Chondrocyte (in vitro differentiated cells): Measurements from ENCODE around the gene XBP1. TPM values are rescaled to one million over a fixed set of nuclear protein-coding genes. Genes with fewer than 3 reads are reported as not detected.

Experiments used
- DNase-seq: peaks from one replicate; pipeline ENCODE4 v3.0.0; 2021; ENCODE audit warnings: mixed read lengths, low spot score
- H3K27ac Mint-ChIP-seq: one replicate; pipeline ENCODE4 v1.8.0; 2021; ENCODE audit warnings: mild to moderate bottlenecking, moderate library complexity, mixed read lengths; ENCODE audit not compliant: unreplicated experiment
- H3K27me3 Mint-ChIP-seq: 2 replicates; pipeline ENCODE4 v1.8.0; 2021; ENCODE audit warnings: low read depth, mixed read lengths
- H3K36me3 Mint-ChIP-seq: 2 replicates; pipeline ENCODE4 v1.8.0; 2021; ENCODE audit warnings: low read depth, mixed read lengths
- H3K4me1 Mint-ChIP-seq: 2 replicates; pipeline ENCODE4 v1.8.0; 2021; ENCODE audit warnings: low read depth, mild to moderate bottlenecking, mixed read lengths
- H3K4me3 Mint-ChIP-seq: one replicate; pipeline ENCODE4 v1.8.0; 2021; ENCODE audit warnings: mild to moderate bottlenecking, moderate library complexity, mixed read lengths; ENCODE audit not compliant: unreplicated experiment
- H3K9me3 Mint-ChIP-seq: 2 replicates; pipeline ENCODE4 v1.8.0; 2021; ENCODE audit warnings: low read depth, mixed read lengths
- CTCF ChIP-seq: fragments of 200-600 bp; sonication (generic); IDR thresholded peaks from 2 replicates; pipeline ENCODE4 v1.5.0; 2021; ENCODE audit warnings: antibody characterized with exemption, mild to moderate bottlenecking, moderate library complexity
- total RNA-seq: library from RNA; stranded (reverse); gene quantifications from 3 replicates; pipeline ENCODE4 v1.2.1, GENCODE V29; 2021

Gene XBP1
- total RNA-seq, 1 donor from 2014 or later = 199 TPM

DNA sequence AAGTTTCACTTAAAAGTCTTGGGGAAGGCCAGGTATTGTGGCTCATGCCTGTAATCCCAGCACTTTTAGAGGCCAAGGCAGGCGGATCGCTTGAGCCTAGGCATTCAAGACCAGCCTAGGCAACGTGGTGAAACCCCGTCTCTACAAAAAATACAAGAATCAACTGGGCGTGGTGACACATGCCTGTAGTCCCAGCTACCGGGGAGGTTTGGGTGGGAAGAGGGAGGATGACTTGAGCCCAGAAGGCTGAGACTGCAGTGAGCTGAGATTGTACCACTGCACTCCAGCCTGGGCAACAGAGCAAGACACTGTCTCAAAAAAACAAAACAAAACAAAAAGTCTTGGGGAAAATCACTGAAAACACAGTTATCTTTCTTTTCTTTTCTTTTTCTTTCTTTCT is 15.4 kb upstream of the XBP1 start:
- H3K4me1 Mint-ChIP-seq = peaks cover 4% of the 10 kb centered on the region
- no peak for DNase-seq
- H3K27ac Mint-ChIP-seq = no peak overlapping the region
- no peak for TF ChIP-seq CTCF
- H3K36me3 Mint-ChIP-seq = peaks cover 1% of the 10 kb centered on the region
- no peaks in the 10 kb centered on the region for H3K27me3 Mint-ChIP-seq
- no peaks in the 10 kb centered on the region for H3K9me3 Mint-ChIP-seq
- H3K4me3 Mint-ChIP-seq = no peak overlapping the region

DNA sequence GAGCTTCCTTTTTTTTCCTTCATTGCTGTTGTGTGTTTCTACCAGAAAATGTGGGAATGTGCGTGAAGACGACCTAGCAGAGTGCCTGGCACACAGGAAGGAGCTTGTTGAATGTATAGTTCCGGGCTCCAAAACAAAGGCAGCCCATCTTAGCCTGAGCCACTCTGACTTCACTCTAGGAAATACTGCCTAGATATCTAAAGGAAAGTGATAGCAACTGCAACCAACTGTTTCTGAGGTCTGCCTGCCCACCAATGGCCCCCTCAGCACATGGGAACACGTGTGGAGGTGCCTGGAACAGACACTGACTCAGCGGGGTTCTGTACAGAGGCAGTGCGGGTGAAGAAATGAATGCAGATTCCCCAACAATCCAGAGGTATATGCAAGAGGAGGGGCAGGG is 14.7 kb upstream of the XBP1 start:
- H3K4me1 Mint-ChIP-seq = peaks cover 4% of the 10 kb centered on the region

GRCh38 chr22:28813772-28814518 is 13.6 kb upstream of the XBP1 start:
- peaks cover 3% of the 10 kb centered on the region for H3K36me3 Mint-ChIP-seq
- H3K27me3 Mint-ChIP-seq = no peaks in the 10 kb centered on the region
- H3K27ac Mint-ChIP-seq = no peak overlapping the region
- H3K4me3 Mint-ChIP-seq = no peak overlapping the region
- DNase-seq = no peak
- H3K4me1 Mint-ChIP-seq = peaks cover 4% of the 10 kb centered on the region
- no peaks in the 10 kb centered on the region for H3K9me3 Mint-ChIP-seq
- no peak for TF ChIP-seq CTCF

More for the DNA sequence above, 14.7 kb upstream of the XBP1 start:
- Mint-ChIP-seq H3K27ac (no peak overlapping the region), H3K4me3 (no peak overlapping the region), H3K9me3 (no peaks in the 10 kb centered on the region), H3K27me3 (no peaks in the 10 kb centered on the region), H3K36me3 (peaks cover 1% of the 10 kb centered on the region)
- DNase-seq = no peak
- no peak for TF ChIP-seq CTCF

- Mint-ChIP-seq H3K27ac (no peak overlapping the region), H3K4me1 (peaks cover 4% of the 10 kb centered on the region), H3K4me3 (no peak overlapping the region)
Measured at GRCh38 chr22:28812516-28812915, 12.1 kb upstream of the XBP1 start.

DNA sequence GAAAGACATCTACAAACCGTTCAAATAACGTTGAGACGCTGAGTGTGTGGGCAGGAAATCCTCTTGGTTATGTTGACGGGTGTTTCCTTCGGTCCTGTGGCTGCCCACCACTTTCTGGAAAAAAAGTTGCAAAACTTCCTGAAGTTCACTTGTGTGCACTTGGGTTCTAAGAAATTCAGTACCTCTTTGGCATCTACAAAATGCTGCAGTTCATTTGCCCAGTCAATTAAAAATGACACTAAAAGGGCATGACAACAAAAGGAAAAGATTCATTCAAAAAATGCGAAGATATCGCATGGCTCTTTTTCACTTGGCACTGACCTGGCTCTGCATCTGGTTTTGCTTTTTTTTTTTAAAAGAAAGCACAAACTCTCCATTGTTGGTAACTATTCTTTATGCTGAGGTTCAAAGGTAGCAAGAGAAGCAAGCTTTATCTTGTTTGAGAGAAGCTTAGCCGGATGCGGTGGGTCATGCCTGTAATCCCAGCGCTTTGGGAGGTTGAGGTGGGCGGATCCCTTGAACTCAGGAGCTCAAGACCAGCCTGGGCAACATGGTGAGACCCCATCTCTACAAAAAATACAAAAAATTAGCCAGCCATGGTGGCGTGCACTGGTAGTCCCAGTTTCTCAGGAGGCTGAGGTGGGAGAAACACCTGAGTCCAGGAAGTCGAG is 10.6 kb upstream of the XBP1 start:
- Mint-ChIP-seq H3K4me1 (peaks cover 4% of the 10 kb centered on the region), H3K27ac (no peak overlapping the region), H3K4me3 (no peak overlapping the region), H3K9me3 (no peaks in the 10 kb centered on the region), H3K27me3 (no peaks in the 10 kb centered on the region), H3K36me3 (peaks cover 3% of the 10 kb centered on the region)
- no peak for TF ChIP-seq CTCF
- DNase-seq = no peak

More at GRCh38 chr22:28812516-28812915, 12.1 kb upstream of the XBP1 start:
- Mint-ChIP-seq H3K36me3 (peaks cover 3% of the 10 kb centered on the region), H3K9me3 (no peaks in the 10 kb centered on the region), H3K27me3 (no peaks in the 10 kb centered on the region)
- no peak for TF ChIP-seq CTCF
- DNase-seq = no peak
